GM18951 (cell line): ENCODE data around the gene EDN3.

ENCODE experiments used
- POLR2A ChIP-seq: IDR thresholded peaks from 4 replicates; pipeline ENCODE4 v1.6.1; 2011; ENCODE audit warnings: mild to moderate bottlenecking; ENCODE audit not compliant: insufficient read length, insufficient read depth; ENCODE audit errors: extremely low read depth
- in situ Hi-C: fragments of 300-500 bp; cut with MboI; formaldehyde crosslinking; loops from one replicate; pipeline ENCODE4 v1.12.0; 2022; ENCODE audit warnings: low sequenced_read_pairs, mixed read lengths, inconsistent platforms; ENCODE audit not compliant: unreplicated experiment

Gene EDN3

DNA sequence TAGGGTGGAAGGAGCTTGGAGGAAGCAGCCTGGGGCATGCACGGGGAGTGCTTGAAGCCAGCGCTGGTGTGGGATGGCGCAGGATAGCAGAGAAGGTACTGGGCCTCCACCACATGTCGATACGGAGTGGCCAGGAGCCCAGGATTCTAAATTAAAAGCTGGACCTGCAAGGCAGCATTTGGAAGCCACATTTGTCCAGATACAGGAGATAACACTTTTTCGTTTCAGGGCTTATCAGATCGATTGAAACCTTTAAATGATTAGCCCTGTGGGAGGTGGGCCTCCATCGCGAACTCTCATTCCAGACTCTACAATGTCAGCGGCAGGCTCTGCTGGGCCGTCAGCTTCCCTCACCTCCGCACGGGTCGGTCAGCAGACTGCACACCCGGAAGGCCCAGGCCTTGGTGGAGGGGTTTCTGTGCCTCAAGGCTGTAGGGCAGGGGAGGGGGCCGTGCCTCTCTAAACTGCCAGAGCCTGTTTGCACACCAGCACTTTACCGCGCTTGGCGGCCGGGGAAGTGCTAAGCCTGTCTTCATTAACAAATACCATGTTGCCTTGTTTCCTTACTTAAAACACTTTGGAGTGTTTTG, 17.9 kb downstream of the EDN3 start:
- TF ChIP-seq POLR2A: no peak
- in situ Hi-C loops: no loop called here

GRCh38 chr20:59318803-59319202, 18.4 kb downstream of the EDN3 start:
- no peak for TF ChIP-seq POLR2A
- in situ Hi-C loops: no loop called here

- in situ Hi-C loops: no loop called here
- no peak for TF ChIP-seq POLR2A
Observed at GRCh38 chr20:59320426-59320825, 20.0 kb downstream of the EDN3 start.

DNA sequence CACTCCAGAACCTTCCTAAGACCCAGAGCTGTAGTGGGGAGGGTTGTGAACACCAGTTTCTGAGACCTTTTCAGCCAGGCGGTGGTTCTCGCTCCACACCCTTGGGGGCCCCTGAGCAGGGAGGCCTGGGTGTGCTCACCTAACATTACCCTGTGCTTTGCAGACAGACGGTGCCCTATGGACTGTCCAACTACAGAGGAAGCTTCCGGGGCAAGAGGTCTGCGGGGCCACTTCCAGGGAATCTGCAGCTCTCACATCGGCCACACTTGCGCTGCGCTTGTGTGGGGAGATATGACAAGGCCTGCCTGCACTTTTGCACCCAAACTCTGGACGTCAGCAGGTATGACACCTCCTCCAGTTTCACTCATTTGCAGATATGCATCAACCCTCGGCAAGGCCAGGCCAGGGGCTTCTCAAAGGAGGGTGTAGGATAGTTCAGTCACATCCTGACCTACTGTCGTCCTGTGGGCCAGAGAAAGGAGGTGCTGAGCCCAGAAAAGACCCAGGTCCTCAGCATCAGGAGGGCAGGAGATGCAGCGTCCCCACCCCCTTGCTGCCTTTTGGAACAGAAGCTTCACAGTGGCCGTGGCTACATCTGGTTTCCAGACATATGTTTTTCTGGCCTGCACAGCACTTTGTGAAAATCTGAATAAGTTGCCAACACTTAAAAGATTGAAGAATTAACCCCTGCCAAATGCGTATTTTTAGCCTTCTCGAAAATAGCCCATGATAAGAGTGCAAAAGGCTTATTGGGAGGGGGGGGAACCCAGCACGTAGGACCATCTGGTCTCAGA, 20.6 kb downstream of the EDN3 start:
- in situ Hi-C loops: no loop called here
- no peak for TF ChIP-seq POLR2A

DNA sequence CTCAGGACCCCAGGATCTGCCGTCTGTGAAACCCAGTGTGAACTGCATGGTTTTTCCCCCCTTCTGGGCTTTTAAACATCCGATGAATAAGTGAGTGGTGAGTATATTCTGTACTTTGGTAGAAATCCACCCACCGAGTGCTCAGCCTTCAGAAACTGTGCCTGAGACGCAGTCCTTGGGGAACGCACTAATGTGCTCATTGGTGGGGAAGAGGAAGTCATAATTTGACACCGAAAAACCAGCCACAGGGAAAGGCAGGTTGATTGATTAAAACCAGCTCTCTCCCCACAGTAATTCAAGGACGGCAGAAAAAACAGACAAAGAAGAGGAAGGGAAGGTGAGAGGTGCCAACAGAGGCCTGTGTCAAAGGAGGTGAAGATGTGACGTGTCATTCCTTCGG, 21.7 kb downstream of the EDN3 start:
- no peak for TF ChIP-seq POLR2A

DNA sequence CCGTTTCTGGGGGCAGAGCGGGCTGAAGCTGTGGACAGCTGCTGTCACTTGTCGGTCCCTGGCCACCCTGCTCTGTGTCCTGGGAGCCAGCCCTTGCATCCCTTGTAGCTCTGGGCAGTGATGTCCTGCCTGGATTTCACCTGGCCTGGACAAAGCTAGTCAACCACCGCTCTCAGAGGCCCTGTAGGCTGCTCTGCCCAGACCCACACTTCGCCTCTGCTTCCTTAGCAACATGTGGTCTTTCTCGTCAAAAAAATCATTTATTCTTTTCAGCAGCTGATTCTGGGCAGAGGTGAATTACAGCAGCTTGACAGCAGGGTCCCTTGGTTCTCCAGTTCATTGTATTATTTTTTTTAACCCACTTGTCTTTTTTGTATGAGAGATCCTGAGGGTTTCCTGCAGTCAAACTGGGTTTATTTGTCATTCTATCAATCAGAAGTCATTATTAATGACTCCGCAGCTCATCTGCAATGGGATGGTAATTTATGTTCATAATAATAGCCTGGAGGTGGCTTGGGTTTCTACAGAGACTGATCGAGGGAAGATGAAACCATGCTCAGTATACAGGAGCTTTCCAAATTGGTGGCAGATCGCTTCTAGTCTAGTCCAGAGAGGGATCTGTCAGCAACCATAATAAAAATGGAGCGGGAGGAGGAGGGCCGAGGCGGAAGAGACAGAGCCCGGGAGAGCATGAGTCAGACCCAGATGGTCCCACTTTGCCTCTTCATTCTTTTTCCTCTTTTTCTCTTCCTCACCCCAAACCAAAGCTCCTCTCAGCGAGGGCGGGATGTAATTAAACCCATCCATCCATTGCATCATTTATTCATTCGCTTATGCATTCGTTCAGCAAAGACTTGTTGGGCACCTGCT, 22.4 kb downstream of the EDN3 start:
- in situ Hi-C loops: no loop called here
- no peak for TF ChIP-seq POLR2A

More for the DNA sequence above, 21.7 kb downstream of the EDN3 start:
- in situ Hi-C loops: no loop called here

- TF ChIP-seq POLR2A: no peak
- in situ Hi-C loops: no loop called here
Observed at GRCh38 chr20:59323731-59324130, 23.3 kb downstream of the EDN3 start.

GRCh38 chr20:59324521-59325141, 24.2 kb downstream of the EDN3 start:
- in situ Hi-C loops: no loop called here
- no peak for TF ChIP-seq POLR2A

GRCh38 chr20:59325142-59325523, 24.7 kb downstream of the EDN3 start:
- in situ Hi-C loops: no loop called here
- no peak for TF ChIP-seq POLR2A

GRCh38 chr20:59326188-59326587, 25.8 kb downstream of the EDN3 start:
- in situ Hi-C loops: no loop called here
- no peak for TF ChIP-seq POLR2A

DNA sequence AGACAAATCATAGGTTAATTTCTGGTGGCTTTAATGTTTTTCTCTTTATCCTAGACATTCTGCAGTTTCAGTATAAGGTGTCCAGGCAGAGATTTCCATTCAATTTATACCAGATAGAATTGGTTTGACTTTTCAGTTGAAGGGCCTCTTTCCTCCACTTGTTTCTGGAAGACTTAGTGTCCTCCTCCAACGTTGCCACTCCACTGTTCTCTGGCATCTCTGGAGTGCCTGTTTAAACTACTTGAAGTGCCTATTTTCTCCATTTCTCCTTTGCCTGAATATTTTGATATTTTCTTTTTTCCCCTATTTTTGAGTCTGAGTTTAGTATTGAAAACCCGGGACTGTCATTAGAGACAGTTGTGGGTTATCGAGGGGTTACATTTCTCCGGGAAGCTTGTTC, 27.7 kb downstream of the EDN3 start:
- no peak for TF ChIP-seq POLR2A

GRCh38 chr20:59331721-59332329, 31.4 kb downstream of the EDN3 start:
- TF ChIP-seq POLR2A: no peak
- in situ Hi-C loops: no loop called here

More for the DNA sequence above, 27.7 kb downstream of the EDN3 start:
- in situ Hi-C loops: no loop called here
